ENCODE results near the gene DSG1.

DSG1 gene

GRCh38 chr18:31402026-31402373, 84.0 kb downstream of the DSG1 start:
- no peak for DNase-seq (ENCODE audit: low read depth, low spot score)
- no peak overlapping the region for H3K4me3 ChIP-seq (ENCODE audit: low read length)

- DNase-seq (ENCODE audit: low read depth, low spot score) = no peak
- H3K4me3 ChIP-seq (ENCODE audit: low read length) = no peak overlapping the region
These were observed 85.4 kb downstream of the DSG1 start for GRCh38 chr18:31403409-31403808.
